Ectodermal cell (in vitro differentiated cells): ENCODE measurements around the gene SMDT1.
A peak's percentile ranks its signal among the peaks of the same experiment; 100 is the strongest.

ENCODE experiments used
- H3K27ac ChIP-seq: 2 replicates; pipeline ENCODE4 v1.7.0; 2013; ENCODE audit warnings: mild to moderate bottlenecking, low read depth, low read length; ENCODE audit not compliant: insufficient read depth, poor library complexity, severe bottlenecking
- H3K27me3 ChIP-seq: 2 replicates; pipeline ENCODE4 v1.7.0; 2013; ENCODE audit warnings: mild to moderate bottlenecking, low read length; ENCODE audit not compliant: insufficient read depth, control insufficient read depth, poor library complexity, severe bottlenecking
- H3K36me3 ChIP-seq: one replicate; pipeline ENCODE4 v1.7.0; 2013; ENCODE audit warnings: low read length; ENCODE audit not compliant: control insufficient read depth, insufficient read depth
- H3K4me1 ChIP-seq: one replicate; pipeline ENCODE4 v1.7.0; 2013; ENCODE audit warnings: low read length; ENCODE audit not compliant: control insufficient read depth, insufficient read depth
- H3K4me3 ChIP-seq: 2 replicates; pipeline ENCODE4 v1.7.0; 2013; ENCODE audit warnings: low read depth, low read length, control low read depth; ENCODE audit not compliant: insufficient read depth
- H3K9me3 ChIP-seq: 2 replicates; pipeline ENCODE4 v1.7.0; 2013; ENCODE audit warnings: mild to moderate bottlenecking, low read length, moderate library complexity; ENCODE audit not compliant: control insufficient read depth
- WGBS, 2 experiments: methylation state at CpG; one replicate each; pipeline ENCODE4 v1.1.7; 2013; ENCODE audit warnings: missing lambda C conversion rate in 2 of 2; 5-methylcytosine and 5-hydroxymethylcytosine counted together

Gene SMDT1

DNA sequence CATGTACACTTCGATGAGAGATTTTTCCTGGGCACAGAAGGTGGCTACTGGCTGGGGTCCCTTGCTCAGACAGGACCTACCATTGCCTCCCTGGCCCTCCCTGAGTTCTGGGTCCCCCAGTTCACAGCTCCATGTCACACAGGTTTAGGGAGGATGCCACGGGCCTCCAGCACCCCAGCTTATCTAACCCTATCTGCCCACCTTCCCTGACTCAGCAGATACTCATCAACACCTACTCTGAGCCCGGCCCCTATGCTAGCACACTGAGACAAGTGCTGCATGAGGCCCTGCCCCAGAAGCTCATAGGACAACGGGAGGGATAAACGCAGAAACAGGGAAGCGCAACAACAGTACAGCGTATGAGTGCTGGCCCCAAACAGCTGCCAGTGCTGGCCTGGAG, 18.5 kb upstream of the SMDT1 start:
- H3K4me1 ChIP-seq, result no peaks in the 10 kb centered on the region
- WGBS, 2 experiments, result 96% methylated on average over 7 of the region's 7 CpGs

DNA sequence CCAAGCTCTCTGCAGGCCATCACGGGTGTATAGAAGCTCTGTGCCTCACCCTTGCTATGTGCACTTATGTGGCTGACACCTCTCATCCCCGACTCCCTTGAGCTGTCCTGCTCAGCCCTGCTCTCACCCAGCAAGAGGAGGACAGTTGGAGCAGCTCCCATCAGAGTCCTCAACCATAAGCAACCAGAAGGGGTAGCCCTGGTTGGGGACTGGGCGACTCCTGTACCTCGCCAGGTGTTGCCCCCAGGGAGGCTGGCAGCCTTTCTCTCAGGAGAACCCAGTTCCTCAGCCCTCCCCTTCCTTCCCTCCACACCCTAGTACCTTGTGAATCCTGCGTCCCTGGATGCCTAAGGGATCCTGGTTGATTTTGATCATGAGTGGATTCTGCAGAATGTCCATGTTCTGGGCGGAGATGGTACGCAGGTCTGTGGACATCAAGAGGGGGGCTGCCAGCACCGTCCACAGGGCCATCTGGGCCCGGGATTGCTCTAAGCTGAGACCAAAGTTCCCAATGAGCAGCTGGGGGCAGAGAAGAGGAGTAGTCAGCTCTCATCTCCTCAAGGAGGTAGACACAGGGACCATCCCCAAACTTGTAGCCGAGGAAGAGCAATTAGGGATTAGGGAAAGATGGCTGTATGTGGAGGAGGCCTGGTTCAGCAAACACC, 16.9 kb upstream of the SMDT1 start:
- Histone ChIP-seq H3K27ac (no peak overlapping the region), H3K9me3 (no peaks in the 10 kb centered on the region), H3K27me3 (no peaks in the 10 kb centered on the region), H3K4me1 (no peaks in the 10 kb centered on the region), H3K4me3 (no peak overlapping the region), H3K36me3 (peaks cover 11% of the 10 kb centered on the region)
- 95% methylated on average over 10 of the region's 10 CpGs for WGBS, 2 experiments

More for the DNA sequence above, 18.5 kb upstream of the SMDT1 start:
- no peaks in the 10 kb centered on the region for H3K27me3 ChIP-seq
- H3K9me3 ChIP-seq, result peaks cover 4% of the 10 kb centered on the region
- no peak overlapping the region for H3K4me3 ChIP-seq
- H3K36me3 ChIP-seq, result peaks cover 11% of the 10 kb centered on the region
- H3K27ac ChIP-seq, result no peak overlapping the region

DNA sequence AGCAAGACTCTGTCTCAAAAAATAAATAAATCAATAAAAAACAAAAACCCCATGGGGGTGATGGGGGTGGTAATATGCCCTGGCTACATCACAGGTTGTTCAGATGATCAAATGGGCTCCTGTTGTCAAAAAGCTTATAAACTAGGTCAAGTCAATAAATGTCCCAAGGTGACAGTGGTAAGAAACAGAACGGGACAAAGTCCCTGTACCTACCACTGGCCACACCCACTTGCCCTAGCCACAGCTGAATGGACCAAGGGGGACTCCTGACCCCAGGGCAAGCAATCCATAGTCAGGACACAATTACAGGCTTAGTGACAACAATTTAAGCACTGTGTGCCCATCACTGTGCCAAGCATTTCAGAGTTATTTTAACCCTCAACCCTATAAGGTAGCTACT, 14.9 kb upstream of the SMDT1 start:
- no peak overlapping the region for H3K27ac ChIP-seq
- peaks cover 11% of the 10 kb centered on the region for H3K36me3 ChIP-seq
- no peak overlapping the region for H3K4me3 ChIP-seq
- 91 to 100% methylated on average over 1 of the region's 1 CpG for WGBS, 2 experiments
- no peaks in the 10 kb centered on the region for H3K9me3 ChIP-seq
- no peaks in the 10 kb centered on the region for H3K4me1 ChIP-seq
- no peaks in the 10 kb centered on the region for H3K27me3 ChIP-seq

DNA sequence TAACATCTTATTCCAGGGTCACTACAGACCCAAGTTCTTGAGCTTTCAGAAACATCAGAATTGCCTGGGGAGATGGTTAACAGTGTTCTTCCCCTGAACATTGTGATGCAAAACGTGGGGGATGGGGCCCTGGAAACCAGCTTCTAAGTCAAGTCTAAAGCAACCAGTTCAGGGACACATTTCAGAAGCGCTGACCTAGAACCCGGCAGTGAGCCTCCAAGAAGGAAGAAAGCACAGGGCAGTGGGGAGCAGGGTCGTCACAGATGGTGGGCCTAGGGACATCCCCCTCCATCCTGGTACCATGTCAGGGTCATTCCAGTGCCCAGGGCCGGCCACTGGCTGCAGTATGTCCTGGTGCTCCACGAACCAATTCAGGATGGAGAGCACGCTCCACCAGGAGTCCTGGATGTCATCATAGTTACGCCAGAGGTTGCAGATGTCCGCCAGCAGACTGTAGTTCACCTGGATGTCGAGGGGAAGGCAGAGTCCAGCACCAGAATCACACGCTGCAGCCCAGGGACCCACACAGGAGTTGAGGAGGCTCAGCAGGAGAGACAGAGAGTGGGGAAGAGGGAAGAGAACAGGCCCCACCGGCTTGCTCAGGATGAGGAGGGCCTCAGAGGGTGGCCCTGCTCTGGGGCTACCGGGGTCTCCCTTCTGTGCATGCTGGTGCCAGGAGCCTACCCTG, 13.9 kb upstream of the SMDT1 start:
- Histone ChIP-seq H3K4me3 (no peak overlapping the region), H3K9me3 (no peaks in the 10 kb centered on the region), H3K27me3 (no peaks in the 10 kb centered on the region), H3K27ac (no peak overlapping the region), H3K4me1 (peaks cover 3% of the 10 kb centered on the region), H3K36me3 (peaks cover 7% of the 10 kb centered on the region)
- 84 to 85% methylated on average over 13 of the region's 13 CpGs for WGBS, 2 experiments

DNA sequence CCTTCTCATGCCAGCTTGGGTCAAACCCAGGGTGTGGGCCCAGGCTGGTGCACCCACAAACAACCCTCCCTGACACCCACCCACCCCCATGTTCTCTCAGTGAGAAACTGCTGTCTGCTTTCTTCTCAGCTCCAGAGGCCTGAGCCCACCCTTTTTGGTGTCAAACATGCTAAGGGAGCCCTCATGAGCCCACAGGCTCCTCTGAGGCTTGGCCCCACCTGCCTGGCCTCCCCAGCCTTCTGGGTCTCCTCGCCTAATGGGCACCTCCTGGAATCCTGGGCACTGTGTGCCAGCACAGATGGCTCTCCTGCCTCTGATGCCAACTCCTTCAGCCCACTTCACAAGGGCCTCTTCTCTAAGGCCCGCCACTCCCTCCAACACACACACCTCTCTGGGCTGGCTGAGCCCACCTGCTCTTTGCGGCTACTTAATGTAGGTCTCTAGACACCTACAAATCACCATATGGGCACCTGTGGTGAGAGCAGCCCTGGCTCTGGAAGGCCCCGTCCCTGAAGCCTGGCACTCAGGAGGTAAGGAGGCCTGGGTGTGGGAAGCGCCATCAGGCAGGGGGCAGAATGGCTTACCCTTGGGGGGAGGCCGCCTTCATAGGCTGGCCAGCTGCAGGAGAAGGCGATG, 13.3 kb upstream of the SMDT1 start:
- Histone ChIP-seq H3K36me3 (peaks cover 4% of the 10 kb centered on the region), H3K27me3 (no peaks in the 10 kb centered on the region), H3K9me3 (no peaks in the 10 kb centered on the region), H3K27ac (no peak overlapping the region), H3K4me3 (no peak overlapping the region), H3K4me1 (peaks cover 3% of the 10 kb centered on the region)
- WGBS, 2 experiments, result 93 to 94% methylated on average over 7 of the region's 7 CpGs

DNA sequence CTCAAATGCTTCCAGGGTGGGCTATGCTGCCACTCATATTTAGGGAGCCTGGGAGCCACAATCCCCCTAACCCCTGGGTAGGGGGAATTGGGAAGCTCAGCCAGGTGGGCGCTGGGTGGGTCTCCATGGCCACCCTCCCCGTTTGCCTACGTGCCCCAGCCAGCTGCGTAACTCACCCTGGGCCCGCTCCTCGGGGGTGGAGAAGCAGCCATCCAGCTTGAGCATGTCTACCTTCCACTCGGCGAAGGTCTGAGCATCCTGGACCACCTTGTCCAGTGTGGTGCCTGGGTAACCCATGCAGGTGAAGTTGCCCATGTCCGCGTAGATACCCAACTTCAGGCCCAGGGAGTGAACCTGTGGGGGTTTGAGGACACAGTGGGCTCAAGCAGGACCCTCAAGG, 12.6 kb upstream of the SMDT1 start:
- no peaks in the 10 kb centered on the region for H3K9me3 ChIP-seq
- H3K27me3 ChIP-seq, result no peaks in the 10 kb centered on the region
- H3K27ac ChIP-seq, result no peak overlapping the region
- H3K36me3 ChIP-seq, result peaks cover 4% of the 10 kb centered on the region
- no peak overlapping the region for H3K4me3 ChIP-seq
- 95 to 96% methylated on average over 10 of the region's 10 CpGs for WGBS, 2 experiments
- peaks cover 3% of the 10 kb centered on the region for H3K4me1 ChIP-seq

DNA sequence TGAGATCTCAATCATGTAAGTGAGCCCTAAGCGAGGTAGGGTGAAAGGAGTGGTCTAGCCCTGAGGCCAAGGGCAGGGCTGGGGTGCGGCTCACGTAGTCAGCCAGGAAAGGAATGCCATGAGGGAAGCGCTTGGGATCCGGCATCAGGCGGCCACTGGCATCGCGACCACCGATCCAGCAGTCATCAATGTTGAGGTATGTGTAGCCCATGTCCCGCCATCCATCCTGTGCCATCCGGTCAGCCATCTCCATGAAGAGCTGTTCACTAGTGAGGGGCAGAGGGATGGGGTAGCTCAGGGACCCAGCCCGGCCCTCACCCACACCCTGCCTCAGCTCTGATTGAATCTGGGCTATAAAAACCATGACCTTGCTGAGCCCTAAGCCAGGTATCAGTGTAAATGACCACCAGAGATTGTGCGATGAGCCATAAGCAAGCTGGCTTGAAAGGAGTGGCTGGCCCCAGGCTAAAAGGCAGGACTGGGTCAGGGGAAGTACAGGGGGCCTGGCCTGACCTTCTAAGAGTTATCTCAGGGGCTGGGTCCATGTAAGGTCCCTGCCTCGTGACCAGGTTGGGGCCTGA, 11.7 kb upstream of the SMDT1 start:
- Histone ChIP-seq H3K4me3 (no peak overlapping the region), H3K27ac (no peak overlapping the region), H3K9me3 (no peaks in the 10 kb centered on the region), H3K4me1 (peaks cover 3% of the 10 kb centered on the region), H3K27me3 (no peaks in the 10 kb centered on the region), H3K36me3 (peaks cover 1% of the 10 kb centered on the region)
- WGBS, 2 experiments, result 89 to 91% methylated on average over 14 of the region's 14 CpGs

DNA sequence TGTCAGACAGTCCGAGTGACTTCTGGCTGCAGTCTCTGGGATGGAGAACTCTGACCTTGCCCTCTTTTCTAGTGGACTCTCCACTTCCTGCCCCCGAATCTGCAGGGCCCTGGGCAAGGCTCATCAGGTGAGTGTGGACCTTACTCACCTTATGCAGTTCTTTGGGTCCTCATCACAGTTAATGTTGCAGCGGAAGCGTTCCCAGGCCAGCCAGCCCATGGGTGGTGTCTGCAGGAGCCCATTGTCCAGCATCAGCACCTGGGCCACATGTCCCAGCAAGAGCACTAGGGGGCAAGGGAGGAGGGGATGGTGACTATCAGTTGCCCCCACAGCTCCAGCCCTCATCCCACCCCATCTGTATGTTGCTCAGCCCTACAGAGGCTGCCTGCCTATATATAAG, 11.2 kb upstream of the SMDT1 start:
- no peak overlapping the region for H3K27ac ChIP-seq
- no peak overlapping the region for H3K4me3 ChIP-seq
- H3K27me3 ChIP-seq, result no peaks in the 10 kb centered on the region
- H3K36me3 ChIP-seq, result no peaks in the 10 kb centered on the region
- H3K4me1 ChIP-seq, result peaks cover 3% of the 10 kb centered on the region
- H3K9me3 ChIP-seq, result no peaks in the 10 kb centered on the region
- 92 to 96% methylated on average over 4 of the region's 4 CpGs for WGBS, 2 experiments

DNA sequence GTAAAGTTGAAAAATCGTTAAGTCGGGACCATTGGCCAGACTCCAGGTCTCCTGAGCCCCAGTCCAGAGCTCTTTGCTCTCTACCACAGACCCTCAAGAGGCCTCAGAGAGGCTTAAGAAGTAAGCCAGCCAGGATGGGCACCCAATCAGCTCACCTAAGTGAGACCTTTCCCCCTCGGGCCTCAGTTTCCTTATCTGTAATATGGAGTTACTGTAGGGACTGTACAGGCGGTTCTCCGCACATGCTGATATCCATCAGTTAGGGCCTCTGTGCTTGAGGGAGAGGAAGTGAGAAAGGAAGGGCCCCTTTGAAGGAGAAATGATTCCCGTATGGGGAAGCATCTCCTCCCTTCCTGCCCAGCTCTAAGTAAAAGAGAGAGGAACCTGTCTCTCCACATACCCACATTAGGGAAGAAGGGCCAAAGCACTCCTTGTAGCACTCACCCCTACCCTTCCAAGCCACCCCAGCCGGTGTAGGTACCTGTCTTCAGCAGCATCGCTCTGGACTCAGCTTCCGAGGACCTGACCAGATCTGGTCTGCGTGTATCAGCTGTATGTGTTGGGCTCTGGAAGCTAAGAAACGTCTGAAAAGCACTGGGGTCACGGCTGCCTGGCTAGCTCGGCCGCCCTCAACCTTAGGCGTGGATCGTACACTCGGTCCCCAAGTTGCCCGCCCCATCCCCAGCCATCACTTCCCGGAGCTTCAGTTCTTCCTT, 9.5 kb upstream of the SMDT1 start:
- WGBS, 2 experiments, result 32 to 33% methylated on average over 19 of the region's 19 CpGs
- H3K27ac ChIP-seq, result no peak overlapping the region

More for the DNA sequence above, 9.5 kb upstream of the SMDT1 start:
- Histone ChIP-seq H3K4me1 (peaks cover 3% of the 10 kb centered on the region), H3K9me3 (no peaks in the 10 kb centered on the region), H3K36me3 (no peaks in the 10 kb centered on the region), H3K4me3 (peak overlapping the region; percentile 57), H3K27me3 (peaks cover 10% of the 10 kb centered on the region)
